ENCODE measurements around the gene SLC26A1. TPM values are rescaled to one million over a fixed set of nuclear protein-coding genes. Genes with fewer than 3 reads are reported as not detected.

The SLC26A1 gene
- total and polyA plus RNA-seq, 7 donors, result 1.1 TPM; not detected in 6

DNA sequence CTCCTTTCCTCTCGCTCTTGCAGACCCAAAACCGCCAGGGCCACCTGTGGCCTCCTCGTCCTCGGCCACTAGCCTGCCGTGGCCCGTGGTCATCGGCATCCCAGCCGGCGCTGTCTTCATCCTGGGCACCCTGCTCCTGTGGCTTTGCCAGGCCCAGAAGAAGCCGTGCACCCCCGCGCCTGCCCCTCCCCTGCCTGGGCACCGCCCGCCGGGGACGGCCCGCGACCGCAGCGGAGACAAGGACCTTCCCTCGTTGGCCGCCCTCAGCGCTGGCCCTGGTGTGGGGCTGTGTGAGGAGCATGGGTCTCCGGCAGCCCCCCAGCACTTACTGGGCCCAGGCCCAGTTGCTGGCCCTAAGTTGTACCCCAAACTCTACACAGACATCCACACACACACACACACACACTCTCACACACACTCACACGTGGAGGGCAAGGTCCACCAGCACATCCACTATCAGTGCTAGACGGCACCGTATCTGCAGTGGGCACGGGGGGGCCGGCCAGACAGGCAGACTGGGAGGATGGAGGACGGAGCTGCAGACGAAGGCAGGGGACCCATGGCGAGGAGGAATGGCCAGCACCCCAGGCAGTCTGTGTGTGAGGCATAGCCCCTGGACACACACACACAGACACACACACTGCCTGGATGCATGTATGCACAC is 31.8 kb upstream of the SLC26A1 start:
- Histone ChIP-seq H3K27me3 (peaks cover 0 to 27% (median 23%) of the 10 kb centered on the region in 3 donors), H3K27ac (no peak overlapping the region), H3K4me1 (no peaks in the 10 kb centered on the region), H3K9me3 (no peaks in the 10 kb centered on the region), H3K4me3 (no peak overlapping the region), H3K36me3 (peaks cover 0 to 11% (median 1%) of the 10 kb centered on the region in 4 donors)
- TF ChIP-seq EP300 (IDR thresholded peaks at IDR 0.05) (no peak), CTCF (IDR thresholded peaks at IDR 0.05) (no peak), POLR2AphosphoS5 (IDR thresholded peaks at IDR 0.05) (no peak), POLR2A (IDR thresholded peaks at IDR 0.05) (no peak)
- DNase-seq, result no peak
- 84 to 91% methylated on average over 32 of the region's 32 CpGs for WGBS, 2 donors
- intact Hi-C loops (cut with DNase I), result no loop called here

DNA sequence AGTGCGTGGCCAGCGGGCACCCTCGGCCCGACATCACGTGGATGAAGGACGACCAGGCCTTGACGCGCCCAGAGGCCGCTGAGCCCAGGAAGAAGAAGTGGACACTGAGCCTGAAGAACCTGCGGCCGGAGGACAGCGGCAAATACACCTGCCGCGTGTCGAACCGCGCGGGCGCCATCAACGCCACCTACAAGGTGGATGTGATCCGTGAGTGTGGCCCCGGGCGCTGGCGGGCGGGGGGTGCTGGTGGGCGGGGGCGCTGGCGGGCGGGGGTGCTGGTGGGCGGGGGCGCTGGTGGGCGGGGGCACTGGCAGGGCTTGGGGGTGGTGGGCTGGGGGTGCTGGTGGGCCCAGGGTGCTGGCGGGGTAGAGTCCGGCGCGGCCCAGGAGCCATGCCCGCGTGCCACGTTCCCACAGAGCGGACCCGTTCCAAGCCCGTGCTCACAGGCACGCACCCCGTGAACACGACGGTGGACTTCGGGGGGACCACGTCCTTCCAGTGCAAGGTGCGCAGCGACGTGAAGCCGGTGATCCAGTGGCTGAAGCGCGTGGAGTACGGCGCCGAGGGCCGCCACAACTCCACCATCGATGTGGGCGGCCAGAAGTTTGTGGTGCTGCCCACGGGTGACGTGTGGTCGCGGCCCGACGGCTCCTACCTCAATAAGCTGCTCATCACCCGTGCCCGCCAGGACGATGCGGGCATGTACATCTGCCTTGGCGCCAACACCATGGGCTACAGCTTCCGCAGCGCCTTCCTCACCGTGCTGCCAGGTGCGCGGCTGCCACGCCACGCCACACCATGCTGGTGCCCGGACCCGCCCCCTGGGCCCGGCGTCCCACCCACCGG is 30.9 kb upstream of the SLC26A1 start:
- H3K27ac ChIP-seq, result no peak overlapping the region
- 94 to 97% methylated on average over 83 of the region's 83 CpGs for WGBS, 2 donors
- TF ChIP-seq EP300 (IDR thresholded peaks at IDR 0.05) (no peak), POLR2A (IDR thresholded peaks at IDR 0.05) (no peak), CTCF (IDR thresholded peaks at IDR 0.05) (no peak), POLR2AphosphoS5 (IDR thresholded peaks at IDR 0.05) (no peak)
- H3K4me1 ChIP-seq, result no peaks in the 10 kb centered on the region
- DNase-seq, result no peak
- H3K27me3 ChIP-seq, result peaks cover 0 to 18% (median 14%) of the 10 kb centered on the region in 3 donors
- H3K4me3 ChIP-seq, result no peak overlapping the region
- no peaks in the 10 kb centered on the region for H3K9me3 ChIP-seq
- intact Hi-C loops (cut with DNase I), result no loop called here
- H3K36me3 ChIP-seq, result peaks cover 0 to 11% (median 1%) of the 10 kb centered on the region in 4 donors

GRCh38 chr4:1023075-1023640 is 30.0 kb upstream of the SLC26A1 start:
- H3K4me1 ChIP-seq, result no peaks in the 10 kb centered on the region
- H3K27me3 ChIP-seq, result peaks cover 0 to 9% (median 5%) of the 10 kb centered on the region in 3 donors
- no peak overlapping the region for H3K4me3 ChIP-seq
- WGBS, 2 donors, result 56 to 84% methylated on average over 20 of the region's 20 CpGs
- peaks cover 0 to 11% (median 1%) of the 10 kb centered on the region in 4 donors for H3K36me3 ChIP-seq
- intact Hi-C loops (cut with DNase I), result no loop called here
- TF ChIP-seq CTCF (IDR thresholded peaks at IDR 0.05), result no peak
- TF ChIP-seq POLR2AphosphoS5 (IDR thresholded peaks at IDR 0.05), result no peak
- TF ChIP-seq EP300 (IDR thresholded peaks at IDR 0.05), result no peak
- TF ChIP-seq POLR2A (IDR thresholded peaks at IDR 0.05), result no peak
- no peak overlapping the region for H3K27ac ChIP-seq
- no peaks in the 10 kb centered on the region for H3K9me3 ChIP-seq
- DNase-seq, result no peak

- intact Hi-C loops (cut with DNase I), result no loop called here
- Histone ChIP-seq H3K27me3 (peaks cover 0 to 4% (median 0%) of the 10 kb centered on the region in 3 donors), H3K27ac (no peak overlapping the region), H3K4me3 (no peak overlapping the region), H3K36me3 (peaks cover 0 to 11% (median 1%) of the 10 kb centered on the region in 4 donors), H3K9me3 (no peaks in the 10 kb centered on the region), H3K4me1 (no peaks in the 10 kb centered on the region)
- WGBS, 2 donors, result 23 to 73% methylated on average over 19 of the region's 19 CpGs
- DNase-seq, result no peak
- TF ChIP-seq CTCF (IDR thresholded peaks at IDR 0.05) (no peak), POLR2A (IDR thresholded peaks at IDR 0.05) (no peak)
Measured at GRCh38 chr4:1022739-1023066, 29.5 kb upstream of the SLC26A1 start.
